ENCODE results near the gene CAMK2D. TPM values are rescaled to one million over a fixed set of nuclear protein-coding genes. Genes with fewer than 3 reads are reported as not detected.

CAMK2D gene
- polyA plus RNA-seq, 3 donors = 10.4 to 30.6 (median 19.6) TPM

DNA sequence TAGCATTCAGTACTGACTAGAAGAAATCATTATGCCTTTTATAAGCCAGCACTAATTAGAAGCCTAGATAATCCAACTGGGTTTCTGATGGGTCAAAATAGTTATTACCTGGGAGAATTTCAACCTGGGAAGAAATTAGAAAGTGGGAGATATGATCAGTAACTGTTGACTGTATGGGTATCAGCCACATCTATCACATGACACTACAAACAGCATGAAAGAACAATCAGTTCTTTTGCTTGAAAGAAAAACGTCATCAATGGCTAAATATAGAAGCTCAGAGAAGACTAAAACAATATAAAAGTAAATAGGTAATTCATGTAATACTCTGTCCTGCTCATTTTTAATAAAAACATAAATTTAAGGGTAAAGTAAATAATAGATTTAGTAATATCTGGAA, 145.1 kb downstream of the CAMK2D start:
- intact Hi-C loops (cut with micrococcal nuclease) = no loop called here
- Histone ChIP-seq H3K9me3 (replicated peaks in 1 of 2; ENCODE audit: control insufficient read depth in 1 of 2, insufficient read depth in 1 of 2, low read length in 2 of 2) (no peaks in the 10 kb centered on the region), H3K4me3 (replicated peaks in 1 of 3; ENCODE audit: low read depth in 2 of 3, low read length in 3 of 3) (no peak overlapping the region), H3K79me2 (ENCODE audit: insufficient read depth, low read length) (no peaks in the 10 kb centered on the region), H2AFZ (ENCODE audit: insufficient read depth, low read depth, low read length, poor library complexity, severe bottlenecking) (no peak overlapping the region), H4K20me1 (ENCODE audit: insufficient read depth, low read length) (peaks cover 11% of the 10 kb centered on the region), H3K4me1 (ENCODE audit: control insufficient read depth in 1 of 2, insufficient read depth in 2 of 2, low read length in 2 of 2) (no peaks in the 10 kb centered on the region), H3K27ac (ENCODE audit: low read depth in 1 of 2, low read length in 2 of 2) (no peak overlapping the region), H3K4me2 (replicated peaks; ENCODE audit: extremely low read depth, low read length, poor library complexity, severe bottlenecking) (no peak overlapping the region), H3K27me3 (ENCODE audit: control insufficient read depth in 2 of 2, insufficient read depth in 2 of 2, low read length in 2 of 2) (no peaks in the 10 kb centered on the region), H3K9ac (ENCODE audit: insufficient read depth, low read length, poor library complexity, severe bottlenecking) (no peak overlapping the region), H3K36me3 (replicated peaks in 1 of 2; ENCODE audit: control insufficient read depth in 1 of 2, insufficient read depth in 2 of 2, low read length in 2 of 2) (no peaks in the 10 kb centered on the region)
- TF ChIP-seq, protein P1, sequence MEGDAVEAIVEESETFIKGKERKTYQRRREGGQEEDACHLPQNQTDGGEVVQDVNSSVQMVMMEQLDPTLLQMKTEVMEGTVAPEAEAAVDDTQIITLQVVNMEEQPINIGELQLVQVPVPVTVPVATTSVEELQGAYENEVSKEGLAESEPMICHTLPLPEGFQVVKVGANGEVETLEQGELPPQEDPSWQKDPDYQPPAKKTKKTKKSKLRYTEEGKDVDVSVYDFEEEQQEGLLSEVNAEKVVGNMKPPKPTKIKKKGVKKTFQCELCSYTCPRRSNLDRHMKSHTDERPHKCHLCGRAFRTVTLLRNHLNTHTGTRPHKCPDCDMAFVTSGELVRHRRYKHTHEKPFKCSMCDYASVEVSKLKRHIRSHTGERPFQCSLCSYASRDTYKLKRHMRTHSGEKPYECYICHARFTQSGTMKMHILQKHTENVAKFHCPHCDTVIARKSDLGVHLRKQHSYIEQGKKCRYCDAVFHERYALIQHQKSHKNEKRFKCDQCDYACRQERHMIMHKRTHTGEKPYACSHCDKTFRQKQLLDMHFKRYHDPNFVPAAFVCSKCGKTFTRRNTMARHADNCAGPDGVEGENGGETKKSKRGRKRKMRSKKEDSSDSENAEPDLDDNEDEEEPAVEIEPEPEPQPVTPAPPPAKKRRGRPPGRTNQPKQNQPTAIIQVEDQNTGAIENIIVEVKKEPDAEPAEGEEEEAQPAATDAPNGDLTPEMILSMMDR (IDR thresholded peaks at IDR 0.05) = no peak
- Mint-ChIP-seq H3K27me3 (ENCODE audit: low read depth in 3 of 3) (peaks cover 0 to 2% (median 0%) of the 10 kb centered on the region in 3 donors), H3K4me3 (no peak overlapping the region), H3K36me3 (peaks cover 0 to 2% of the 10 kb centered on the region in 2 donors), H3K9me3 (peaks cover 0 to 1% (median 0%) of the 10 kb centered on the region in 7 donors), H3K27ac (no peak overlapping the region), H3K4me1 (no peaks in the 10 kb centered on the region)
- no CpG with 5 or more reads among the region's 1 CpG for whole genome bisulfite sequencing (ENCODE audit: insufficient coverage)
- DNase-seq = no peak

DNA sequence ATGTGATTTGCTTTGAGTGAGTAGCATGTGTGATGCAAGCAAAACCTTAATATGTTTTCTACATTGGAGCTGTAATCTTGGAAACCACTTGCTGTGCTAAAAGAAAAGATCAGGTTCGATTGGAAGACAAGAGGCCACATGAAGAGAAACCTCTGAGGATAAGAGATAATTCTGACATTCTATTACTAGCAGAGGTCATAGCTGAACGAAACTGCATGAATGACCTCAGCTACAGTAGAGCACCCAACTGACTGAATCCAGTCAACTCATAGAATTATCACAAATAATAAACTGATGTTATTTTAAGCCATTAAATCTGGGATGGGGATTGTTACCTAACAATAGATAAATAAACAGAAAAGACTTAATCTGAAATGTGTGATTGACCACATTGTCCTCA, 147.1 kb downstream of the CAMK2D start:
- no peak for DNase-seq
- Histone ChIP-seq H3K36me3 (replicated peaks in 1 of 2; ENCODE audit: control insufficient read depth in 1 of 2, insufficient read depth in 2 of 2, low read length in 2 of 2) (no peaks in the 10 kb centered on the region), H3K4me2 (replicated peaks; ENCODE audit: extremely low read depth, low read length, poor library complexity, severe bottlenecking) (no peak overlapping the region), H3K4me3 (replicated peaks in 1 of 3; ENCODE audit: low read depth in 2 of 3, low read length in 3 of 3) (no peak overlapping the region), H3K9me3 (replicated peaks in 1 of 2; ENCODE audit: control insufficient read depth in 1 of 2, insufficient read depth in 1 of 2, low read length in 2 of 2) (no peaks in the 10 kb centered on the region), H3K79me2 (ENCODE audit: insufficient read depth, low read length) (no peaks in the 10 kb centered on the region), H3K4me1 (ENCODE audit: control insufficient read depth in 1 of 2, insufficient read depth in 2 of 2, low read length in 2 of 2) (no peaks in the 10 kb centered on the region), H3K9ac (ENCODE audit: insufficient read depth, low read length, poor library complexity, severe bottlenecking) (no peak overlapping the region), H2AFZ (ENCODE audit: insufficient read depth, low read depth, low read length, poor library complexity, severe bottlenecking) (no peak overlapping the region), H3K27ac (ENCODE audit: low read depth in 1 of 2, low read length in 2 of 2) (no peak overlapping the region), H4K20me1 (ENCODE audit: insufficient read depth, low read length) (peaks cover 13% of the 10 kb centered on the region), H3K27me3 (ENCODE audit: control insufficient read depth in 2 of 2, insufficient read depth in 2 of 2, low read length in 2 of 2) (no peaks in the 10 kb centered on the region)
- intact Hi-C loops (cut with micrococcal nuclease) = no loop called here
- H3K36me3 Mint-ChIP-seq = peaks cover 0 to 2% of the 10 kb centered on the region in 2 donors
- H3K4me3 Mint-ChIP-seq = no peak overlapping the region
- peaks cover 0 to 2% (median 0%) of the 10 kb centered on the region in 3 donors for H3K27me3 Mint-ChIP-seq (ENCODE audit: low read depth in 3 of 3)
- no peak overlapping the region for H3K27ac Mint-ChIP-seq
- H3K9me3 Mint-ChIP-seq = peaks cover 0 to 1% (median 0%) of the 10 kb centered on the region in 7 donors
- 80% methylated on average over 1 of the region's 2 CpGs for WGBS (ENCODE audit: insufficient coverage)
- no peaks in the 10 kb centered on the region for H3K4me1 Mint-ChIP-seq
- TF ChIP-seq, protein P1 (IDR thresholded peaks at IDR 0.05) = no peak

All from CD14-positive monocyte (primary cell).